ENCODE measurements around the gene GPI. TPM values are rescaled to one million over a fixed set of nuclear protein-coding genes. Genes with fewer than 3 reads are reported as not detected.

The GPI gene
- total RNA-seq, 1 donor from 2014 or later = 192 TPM

DNA sequence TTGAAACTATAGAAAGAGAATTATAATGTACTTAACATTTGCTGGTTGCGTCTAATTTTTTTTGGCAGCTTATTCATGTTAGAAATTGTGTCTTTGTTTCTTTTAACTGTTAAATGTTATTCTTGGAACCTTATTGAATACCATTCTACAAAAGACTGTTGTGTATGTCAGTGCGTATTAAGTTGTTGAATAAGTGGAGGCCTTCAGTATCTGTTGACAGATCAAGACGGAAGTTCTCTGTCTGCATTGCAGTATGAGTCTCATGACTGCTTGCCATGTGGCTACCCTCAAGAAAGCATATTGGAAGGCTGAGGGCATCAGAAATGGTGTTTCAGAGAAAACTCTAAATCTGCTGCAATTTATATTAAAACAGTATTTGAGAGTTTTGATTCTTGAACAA lies 71.7 kb downstream of the GPI start:
- peak overlapping the region; percentile 34 for H3K27ac Mint-ChIP-seq (ENCODE audit: unreplicated experiment)
- DNase-seq (ENCODE audit: extremely low spot score, unreplicated experiment) = no peak

DNA sequence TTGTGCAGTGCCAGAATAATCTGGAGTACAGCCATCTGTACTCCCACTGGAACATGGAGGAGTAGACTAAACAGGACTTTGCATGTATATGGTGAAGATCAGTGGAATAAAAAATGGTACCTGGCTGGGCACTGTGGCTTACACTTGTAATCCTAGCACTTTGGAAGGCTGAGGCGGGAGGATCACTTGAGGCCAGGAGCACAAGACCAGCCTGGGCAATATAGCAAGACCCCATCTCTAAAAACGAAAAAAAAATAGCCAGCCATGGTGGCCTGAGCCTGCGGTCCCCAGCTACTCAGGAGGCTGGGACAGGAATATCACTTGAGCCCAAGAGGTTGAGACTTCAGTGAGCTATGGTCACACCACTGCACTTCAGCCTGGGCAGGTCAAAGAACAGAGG lies 83.2 kb downstream of the GPI start:
- TF ChIP-seq, protein P1, sequence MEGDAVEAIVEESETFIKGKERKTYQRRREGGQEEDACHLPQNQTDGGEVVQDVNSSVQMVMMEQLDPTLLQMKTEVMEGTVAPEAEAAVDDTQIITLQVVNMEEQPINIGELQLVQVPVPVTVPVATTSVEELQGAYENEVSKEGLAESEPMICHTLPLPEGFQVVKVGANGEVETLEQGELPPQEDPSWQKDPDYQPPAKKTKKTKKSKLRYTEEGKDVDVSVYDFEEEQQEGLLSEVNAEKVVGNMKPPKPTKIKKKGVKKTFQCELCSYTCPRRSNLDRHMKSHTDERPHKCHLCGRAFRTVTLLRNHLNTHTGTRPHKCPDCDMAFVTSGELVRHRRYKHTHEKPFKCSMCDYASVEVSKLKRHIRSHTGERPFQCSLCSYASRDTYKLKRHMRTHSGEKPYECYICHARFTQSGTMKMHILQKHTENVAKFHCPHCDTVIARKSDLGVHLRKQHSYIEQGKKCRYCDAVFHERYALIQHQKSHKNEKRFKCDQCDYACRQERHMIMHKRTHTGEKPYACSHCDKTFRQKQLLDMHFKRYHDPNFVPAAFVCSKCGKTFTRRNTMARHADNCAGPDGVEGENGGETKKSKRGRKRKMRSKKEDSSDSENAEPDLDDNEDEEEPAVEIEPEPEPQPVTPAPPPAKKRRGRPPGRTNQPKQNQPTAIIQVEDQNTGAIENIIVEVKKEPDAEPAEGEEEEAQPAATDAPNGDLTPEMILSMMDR (IDR thresholded peaks at IDR 0.05) = no peak
- Mint-ChIP-seq H3K36me3 (ENCODE audit: unreplicated experiment) (peaks cover 62% of the 10 kb centered on the region), H3K4me1 (ENCODE audit: unreplicated experiment) (peaks cover 6% of the 10 kb centered on the region), H3K27me3 (ENCODE audit: unreplicated experiment) (no peaks in the 10 kb centered on the region), H3K9me3 (ENCODE audit: unreplicated experiment) (no peaks in the 10 kb centered on the region), H3K4me3 (ENCODE audit: unreplicated experiment) (no peak overlapping the region), H3K27ac (ENCODE audit: unreplicated experiment) (no peak overlapping the region)
- no peak for DNase-seq (ENCODE audit: extremely low spot score, unreplicated experiment)

More for the DNA sequence above, 71.7 kb downstream of the GPI start:
- peaks cover 38% of the 10 kb centered on the region for H3K4me1 Mint-ChIP-seq (ENCODE audit: unreplicated experiment)
- TF ChIP-seq, protein P1 (IDR thresholded peaks at IDR 0.05) = no peak
- H3K27me3 Mint-ChIP-seq (ENCODE audit: unreplicated experiment) = no peaks in the 10 kb centered on the region
- no peak overlapping the region for H3K4me3 Mint-ChIP-seq (ENCODE audit: unreplicated experiment)
- H3K9me3 Mint-ChIP-seq (ENCODE audit: unreplicated experiment) = no peaks in the 10 kb centered on the region
- peaks cover 42% of the 10 kb centered on the region for H3K36me3 Mint-ChIP-seq (ENCODE audit: unreplicated experiment)

Other genes starting within 250 kb of the GPI start
- gene LSM14A, start 192.7 kb upstream of the GPI start, total RNA-seq = 97.8 and 111 TPM in 2 replicates
- gene GARRE1, start 110.6 kb upstream of the GPI start, total RNA-seq = 29.5 and 33.5 TPM in 2 replicates
- gene PDCD2L, start 39.2 kb downstream of the GPI start, total RNA-seq = 7.1 and 11.1 TPM in 2 replicates
- 99.4 and 101 TPM in 2 replicates for gene UBA2, start 63.2 kb downstream of the GPI start, total RNA-seq
- 25.7 and 32.5 TPM in 2 replicates for gene WTIP, start 116.6 kb downstream of the GPI start, total RNA-seq